Right lung (tissue), 5 donors: Measurements from ENCODE around the gene PPP2R5D. TPM values are rescaled to one million over a fixed set of nuclear protein-coding genes. Genes with fewer than 3 reads are reported as not detected.

Source experiments
- DNase-seq, 2 donors: peaks; one replicate each; pipeline ENCODE4 v3.0.0-alpha.2; 2013
- polyA plus RNA-seq, 5 donors: library from polyadenylated mRNA; unstranded; fragments of 120-200 nt; gene quantifications; one replicate each; pipeline versions ENCODE4 v1.2.1 to v1.2.3, GENCODE V29; 2013; ENCODE audit warnings: inconsistent platforms in 1 of 5, low replicate concordance in 1 of 5; ENCODE audit not compliant: insufficient read length in 5 of 5, insufficient read depth in 1 of 5

The PPP2R5D gene
- polyA plus RNA-seq, 5 donors: 60.3 to 71.3 (median 64.4) TPM

GRCh38 chr6:42962502-42963178, 21.7 kb upstream of the PPP2R5D start:
- no peak for DNase-seq

DNA sequence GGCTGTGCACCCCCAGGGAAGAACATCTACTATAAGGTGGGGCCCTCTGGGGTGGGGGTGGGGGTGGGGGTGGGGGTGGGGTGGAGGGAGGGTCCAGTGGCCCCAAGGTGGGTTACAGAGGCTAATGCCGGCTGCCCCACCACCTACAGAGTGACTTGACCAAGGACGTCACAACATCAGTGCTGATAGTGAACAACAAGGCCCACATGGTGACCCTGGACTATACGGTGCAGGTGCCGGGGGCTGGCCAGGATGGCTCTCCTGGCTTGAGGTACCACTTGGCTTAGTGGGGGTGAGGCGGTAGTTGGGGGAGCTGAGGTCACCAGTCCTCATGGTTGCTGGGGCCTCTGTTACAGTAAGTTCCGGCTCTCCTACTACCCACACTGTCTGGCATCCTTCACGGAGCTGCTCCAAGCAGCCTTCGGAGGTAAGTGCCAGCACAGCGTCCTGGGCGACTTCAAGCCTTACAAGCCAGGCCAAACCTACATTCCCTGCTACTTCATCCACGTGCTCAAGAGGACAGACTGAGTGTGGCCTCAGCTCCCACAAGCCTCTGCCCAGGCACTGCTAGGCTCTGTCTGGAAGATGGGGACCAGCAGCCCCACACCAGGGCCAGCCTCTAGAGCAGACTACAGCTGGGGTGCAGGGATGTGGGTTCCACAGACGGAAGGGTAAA, 21.1 kb upstream of the PPP2R5D start:
- no peak for DNase-seq

DNA sequence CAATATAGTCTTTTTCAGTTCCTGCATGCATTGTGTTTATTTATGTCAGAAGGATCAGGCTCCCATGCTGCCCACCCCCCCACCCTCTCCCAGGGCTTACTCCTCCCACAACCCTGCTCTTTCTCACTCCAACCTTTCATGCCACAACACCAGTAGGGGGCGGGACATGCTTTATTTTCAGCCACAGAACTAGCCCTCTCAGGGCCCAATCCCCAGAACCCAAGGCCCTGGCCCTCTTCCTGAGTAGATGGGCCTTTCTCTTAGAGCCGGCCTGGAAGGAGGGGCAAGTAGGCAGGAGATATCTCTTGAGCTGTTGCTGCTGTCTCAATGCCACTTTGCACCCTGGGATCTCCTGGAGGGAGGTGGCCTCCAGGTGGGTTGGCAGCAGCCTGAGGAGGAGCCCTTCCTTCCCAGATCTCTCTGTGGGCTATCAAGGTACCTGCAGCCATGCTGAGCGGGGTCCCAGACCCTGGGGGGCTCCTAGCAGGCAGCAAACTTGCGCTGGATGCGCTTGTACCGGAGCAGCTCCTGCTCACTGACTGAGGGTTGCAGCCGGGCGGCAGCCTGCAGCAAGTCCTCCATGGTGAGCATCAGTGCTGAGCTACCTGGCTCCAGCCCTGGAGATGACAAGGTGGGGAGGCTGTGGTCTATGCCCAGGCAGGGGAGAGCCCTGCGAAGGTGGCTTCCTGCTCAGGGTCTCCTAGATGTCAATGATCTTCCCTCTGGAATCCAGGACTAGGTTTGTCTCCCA, 20.3 kb upstream of the PPP2R5D start:
- no peak for DNase-seq

GRCh38 chr6:42966571-42966970, 17.8 kb upstream of the PPP2R5D start:
- DNase-seq: no peak

GRCh38 chr6:42967228-42967627, 17.1 kb upstream of the PPP2R5D start:
- no peak for DNase-seq

- DNase-seq: no peak
These were observed 16.2 kb upstream of the PPP2R5D start for GRCh38 chr6:42968126-42968701.

DNA sequence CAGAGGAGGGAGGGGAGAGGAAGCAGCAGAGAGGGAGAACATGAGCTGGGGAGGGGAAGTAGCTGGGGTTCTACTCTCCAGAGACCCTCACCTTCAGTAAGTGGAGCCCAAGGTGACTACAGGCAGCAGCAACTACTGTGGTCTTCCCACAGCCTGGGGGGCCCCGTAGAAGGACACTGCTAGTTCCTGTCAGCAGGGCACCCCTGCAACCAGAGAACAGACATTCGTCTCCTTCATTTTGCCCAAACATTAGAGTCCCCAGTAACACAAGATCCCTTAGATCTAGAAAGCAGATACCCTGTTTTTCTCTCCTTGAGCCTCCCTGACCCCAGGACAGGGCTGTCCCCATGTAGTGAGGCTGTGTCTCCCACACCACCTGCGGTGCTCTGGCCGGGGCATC, 15.6 kb upstream of the PPP2R5D start:
- no peak for DNase-seq

DNA sequence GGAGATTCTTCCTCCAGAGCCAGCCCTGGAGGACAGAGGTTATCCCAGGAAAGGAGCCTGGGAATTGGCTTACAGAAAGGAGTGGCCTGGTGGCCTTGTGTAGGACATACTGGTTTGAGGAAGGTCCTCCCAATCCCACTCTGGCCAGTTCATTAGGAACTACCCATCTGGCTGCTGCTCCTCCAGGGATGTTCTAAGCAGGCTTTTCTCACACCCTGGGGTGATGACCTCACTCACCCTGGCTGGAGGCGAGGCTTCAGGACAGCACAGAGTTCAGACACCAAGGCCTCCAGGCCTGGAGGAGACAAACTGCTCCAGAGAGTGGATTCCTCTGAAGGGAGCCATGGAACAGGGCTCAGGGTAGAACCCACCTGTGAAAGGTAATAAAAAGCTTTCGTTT, 14.9 kb upstream of the PPP2R5D start:
- DNase-seq: no peak

GRCh38 chr6:42969934-42970333, 14.4 kb upstream of the PPP2R5D start:
- DNase-seq: no peak

- no peak for DNase-seq
These were observed 13.3 kb upstream of the PPP2R5D start for GRCh38 chr6:42970871-42971612.

DNA sequence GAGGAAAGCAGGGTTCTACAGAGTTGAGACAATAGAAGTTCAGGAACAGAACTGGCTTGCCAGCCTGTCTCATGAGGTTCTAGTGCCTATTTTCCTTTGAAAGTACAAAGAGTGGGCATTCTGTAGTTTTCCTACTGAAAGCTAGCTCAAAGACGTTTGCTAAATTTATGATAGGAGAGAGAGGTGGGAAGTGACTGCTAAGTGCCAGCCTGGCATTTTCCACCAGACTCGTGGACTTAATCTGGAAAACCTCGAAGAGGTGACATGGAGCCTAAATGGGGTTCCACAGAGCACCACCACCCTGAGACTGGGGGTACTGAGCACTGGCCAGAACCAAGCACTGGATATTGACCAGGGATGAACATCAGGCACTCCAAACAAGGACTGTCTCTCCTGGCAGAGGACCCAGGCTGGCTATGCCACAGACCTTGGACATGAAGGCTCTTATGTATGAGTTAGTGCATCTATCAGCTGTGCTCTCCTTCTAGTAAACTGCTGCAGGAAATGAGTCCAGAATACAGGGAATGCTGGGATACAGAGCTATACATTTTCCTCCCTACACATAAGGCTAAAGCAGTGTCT, 12.5 kb upstream of the PPP2R5D start:
- DNase-seq: no peak

GRCh38 chr6:42973926-42974325, 10.4 kb upstream of the PPP2R5D start:
- DNase-seq: no peak

- no peak for DNase-seq
These were observed 9.4 kb upstream of the PPP2R5D start for GRCh38 chr6:42974919-42975505.

- DNase-seq: no peak
These were observed 5.9 kb upstream of the PPP2R5D start for GRCh38 chr6:42978487-42978838.

- DNase-seq: peak; percentile 79 to 85
These were observed 5.4 kb upstream of the PPP2R5D start, which contains the start of gene PEX6 for GRCh38 chr6:42978839-42979522. Gene PEX6, minus strand, starts transcription at chr6:42979181. Its CDS starts 31 bp downstream, at chr6:42979150.

- DNase-seq: no peak
These were observed 4.7 kb upstream of the PPP2R5D start for GRCh38 chr6:42979523-42980177.

DNA sequence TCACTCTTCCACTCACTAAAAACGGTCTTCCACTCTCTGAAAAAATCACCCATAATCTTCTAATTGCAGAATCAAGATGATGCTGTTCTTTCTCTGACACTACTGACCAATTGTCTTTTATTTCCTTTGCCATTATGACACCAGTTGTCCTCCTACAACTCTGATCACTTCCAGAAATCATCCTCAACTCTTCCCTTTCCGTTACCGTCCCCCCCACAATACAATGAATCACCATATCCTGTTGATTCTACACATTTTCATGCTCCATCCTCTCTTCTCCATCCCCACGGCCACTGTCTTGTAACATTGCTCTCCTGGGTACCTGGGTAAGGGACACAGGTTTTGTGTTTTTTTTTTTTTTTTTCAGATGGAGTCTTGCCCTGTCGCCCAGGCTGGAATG, 2.5 kb upstream of the PPP2R5D start:
- DNase-seq: no peak

DNA sequence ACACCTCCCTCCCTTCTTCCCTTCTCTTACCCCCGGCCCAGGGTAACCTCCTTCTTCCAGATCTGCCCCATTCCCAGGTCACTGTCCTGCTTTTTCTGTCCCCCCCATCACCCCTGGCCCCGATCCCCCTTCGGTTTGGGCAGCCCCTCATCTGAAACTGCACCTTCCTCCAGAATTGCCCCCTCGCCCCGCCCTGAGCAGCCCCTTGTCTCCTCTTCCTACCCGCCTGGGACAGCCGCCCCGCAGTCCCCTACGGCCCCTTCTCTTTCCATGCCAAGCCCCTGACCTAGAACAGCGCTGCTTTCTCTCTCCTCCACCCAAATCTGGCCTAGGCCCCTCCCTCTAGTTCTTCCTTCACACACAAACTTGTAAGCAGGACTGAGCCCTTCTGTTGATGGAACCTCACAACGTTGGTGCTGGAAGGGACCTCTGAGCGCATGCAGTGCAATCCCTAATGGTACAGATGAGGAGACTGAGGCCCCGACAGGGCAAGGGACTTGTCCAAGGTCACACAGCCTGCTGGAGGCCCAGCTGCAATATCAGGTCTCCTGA, 630 bp downstream of the PPP2R5D start:
- no peak for DNase-seq
